ENCODE measurements around the gene GMIP.
"Not testable (repeated sequence)": the region's sequence is repeated elsewhere in the genome, so short reads cannot be mapped to it uniquely, and the experiment has no call there.

Gene GMIP

GRCh38 chr19:19602136-19602712, 41.2 kb downstream of the GMIP start:
- no peak for DNase-seq

GRCh38 chr19:19600793-19601330, 42.6 kb downstream of the GMIP start:
- no peak for DNase-seq

GRCh38 chr19:19598728-19599451, 44.6 kb downstream of the GMIP start:
- DNase-seq = not testable (repeated sequence)

- DNase-seq = no peak
Measured at GRCh38 chr19:19597809-19598306, 45.6 kb downstream of the GMIP start.

DNA sequence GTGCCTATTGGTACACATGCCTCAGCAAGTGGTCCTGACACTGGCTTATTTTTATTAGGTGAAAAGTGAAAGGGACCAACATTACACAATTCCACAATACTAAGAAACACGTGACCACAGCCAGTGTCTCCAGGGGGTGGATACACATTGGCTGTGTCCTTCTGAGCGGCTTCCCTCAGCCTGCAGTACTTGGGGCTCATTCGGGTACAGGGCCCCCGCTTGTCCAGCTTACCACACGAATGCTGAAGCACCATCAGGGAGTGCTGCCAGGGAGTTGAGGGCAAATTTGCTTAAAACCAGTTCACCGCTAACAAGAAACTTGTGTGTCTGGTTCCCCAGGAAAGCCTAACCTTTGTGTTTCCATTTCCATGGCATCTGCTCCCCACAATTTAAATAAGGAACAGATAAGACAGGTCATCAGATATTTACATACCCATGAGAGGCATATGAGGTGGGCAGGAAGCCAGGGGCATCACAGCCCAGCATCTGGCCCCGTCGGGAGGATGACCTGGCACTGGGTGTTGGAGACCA, 48.2 kb downstream of the GMIP start:
- no peak for DNase-seq

DNA sequence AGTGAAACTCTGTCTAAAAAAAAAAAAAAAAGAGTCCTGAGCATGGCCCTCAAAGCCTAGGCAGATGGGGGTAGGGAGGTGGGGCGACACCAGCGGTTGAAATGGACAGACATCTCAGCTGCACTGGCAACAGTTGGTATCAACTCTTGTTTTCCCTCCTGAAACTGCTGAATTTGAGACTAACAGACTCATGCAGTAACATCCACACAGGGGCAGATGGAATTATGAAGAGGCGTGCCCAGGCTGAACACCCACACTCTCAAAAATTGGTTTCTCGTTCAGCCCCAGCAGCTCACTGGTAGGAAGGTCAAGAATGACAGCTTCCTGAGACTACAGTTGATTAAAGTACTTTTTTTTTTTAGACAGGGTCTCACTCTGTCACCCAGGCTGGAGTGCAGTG, 49.1 kb downstream of the GMIP start:
- DNase-seq = no peak

- DNase-seq = no peak
Measured at GRCh38 chr19:19592690-19593089, 50.8 kb downstream of the GMIP start.

DNA sequence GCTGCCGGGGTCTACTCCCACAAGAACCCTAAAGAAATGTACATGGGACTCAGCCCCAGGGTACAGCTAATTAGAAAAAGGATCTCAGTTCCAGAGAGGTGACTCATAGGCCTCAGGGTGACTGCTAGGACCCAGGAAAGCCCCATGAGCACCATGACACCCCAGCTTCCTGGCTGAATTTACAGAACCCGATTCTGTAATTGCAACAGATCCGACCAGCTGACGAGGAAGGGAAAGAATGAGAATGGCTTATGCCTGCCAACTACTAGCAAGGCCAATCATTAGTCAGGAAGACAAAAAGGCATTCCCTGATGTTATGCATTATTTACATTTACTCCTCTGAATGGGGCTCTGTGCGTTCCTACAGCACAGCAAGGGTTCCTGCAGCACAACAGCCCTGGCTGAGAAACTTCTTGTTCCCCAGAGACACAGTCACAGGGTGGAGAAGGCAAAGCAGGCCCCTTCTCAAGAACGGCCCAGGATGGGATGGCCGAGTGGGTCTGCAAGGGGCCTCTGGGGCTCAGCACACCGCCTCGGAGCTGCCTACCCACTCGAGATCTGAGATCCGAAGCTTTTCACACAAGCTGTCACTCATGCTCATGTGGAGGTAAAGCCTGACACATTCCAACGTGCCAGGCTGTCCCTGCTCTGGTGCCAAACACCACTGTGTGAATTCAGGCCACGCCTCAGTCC, 52.2 kb downstream of the GMIP start:
- DNase-seq = no peak

DNA sequence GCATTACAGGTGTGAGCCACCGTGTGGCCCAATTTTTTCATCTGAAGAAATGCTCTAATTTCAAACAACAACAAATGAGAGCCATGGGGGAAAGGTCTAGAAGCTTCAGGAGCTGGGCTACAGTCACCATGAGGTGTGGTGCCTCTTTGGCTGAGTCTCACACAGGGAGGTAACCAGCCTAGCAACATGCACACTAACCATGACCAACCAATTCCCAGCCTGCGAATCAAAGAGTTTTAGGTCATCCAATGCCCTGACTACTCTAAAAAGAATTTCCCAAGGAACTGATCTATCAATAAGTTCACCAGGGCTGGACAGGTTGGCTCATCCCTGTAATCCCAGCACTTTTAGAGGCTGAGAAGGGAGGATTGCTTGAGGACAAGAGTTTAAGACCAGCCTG, 54.9 kb downstream of the GMIP start:
- DNase-seq = no peak

DNA sequence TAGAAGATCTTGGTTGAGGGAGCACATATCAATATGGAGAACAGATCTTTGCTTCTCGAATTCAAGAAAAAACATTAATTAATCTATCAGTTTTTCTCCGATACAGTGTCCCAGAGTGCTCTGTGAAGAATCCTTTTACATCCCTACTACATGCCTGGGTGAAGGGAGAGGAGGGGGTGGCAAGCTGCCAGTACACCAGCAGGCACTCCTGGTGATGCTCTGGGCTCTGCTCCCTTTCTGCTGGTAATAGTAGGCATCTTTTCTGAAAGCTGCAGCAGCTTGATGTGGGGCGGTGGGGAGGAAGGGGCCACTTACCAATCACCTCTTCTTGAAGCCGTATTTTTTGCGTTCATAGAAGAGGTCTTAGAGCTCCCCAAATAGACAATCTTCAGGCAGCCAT, 55.7 kb downstream of the GMIP start:
- no peak for DNase-seq

GRCh38 chr19:19584356-19584755, 59.1 kb downstream of the GMIP start:
- no peak for DNase-seq

GRCh38 chr19:19582471-19582870, 61.0 kb downstream of the GMIP start:
- DNase-seq = no peak

- DNase-seq = no peak
Measured at GRCh38 chr19:19581391-19581790, 62.1 kb downstream of the GMIP start.

GRCh38 chr19:19580418-19580817, 63.0 kb downstream of the GMIP start:
- no peak for DNase-seq

DNA sequence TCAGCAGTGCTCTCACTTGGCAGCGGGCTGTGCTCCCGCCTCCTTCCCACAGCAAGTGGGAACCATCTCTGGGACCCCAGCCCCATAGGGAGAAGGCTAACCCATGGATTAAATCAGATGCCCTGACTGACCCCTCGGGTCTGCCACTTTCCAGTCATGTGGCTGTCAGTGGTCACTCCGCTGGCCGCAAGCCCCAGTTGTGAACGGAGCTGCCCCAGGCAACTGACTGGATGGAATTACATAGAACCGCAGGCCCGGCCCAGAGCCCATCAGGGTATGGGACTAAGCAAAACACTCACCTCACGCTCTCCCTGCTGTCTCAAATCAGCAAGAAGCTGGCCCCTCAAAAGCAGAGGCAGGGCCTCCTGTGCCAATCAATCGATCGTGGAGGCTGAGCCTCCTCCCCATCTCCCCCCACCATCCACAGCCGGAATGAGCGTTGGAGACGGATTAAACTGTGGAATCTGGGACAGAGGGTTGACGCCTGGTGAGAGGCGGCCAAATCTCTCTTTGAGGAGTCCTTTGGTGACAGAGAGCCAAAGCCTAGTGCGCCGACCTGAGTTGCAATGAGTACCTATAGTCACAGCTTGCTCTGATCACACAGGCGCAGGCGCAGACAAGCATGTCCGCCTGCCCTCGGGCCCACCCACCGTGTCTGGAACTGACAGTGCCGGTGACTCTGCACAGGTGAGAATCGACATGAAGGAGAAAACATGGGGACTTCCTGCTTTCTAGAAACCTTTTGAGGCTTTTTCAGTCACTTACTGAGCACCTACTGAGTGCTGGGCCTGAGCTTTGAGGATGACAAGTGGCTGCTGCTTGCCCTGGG, 63.7 kb downstream of the GMIP start:
- no peak for DNase-seq
